Measurements from ENCODE around the gene C10orf88.

GRCh38 chr10:122962405-122962804, 8.4 kb upstream of the C10orf88 start:
- TF ChIP-seq CTCF (conservative IDR thresholded peaks at IDR 0.05 in 1 of 2, IDR thresholded peaks at IDR 0.05 in 1 of 2; ENCODE audit: extremely low read depth in 1 of 2, insufficient read depth in 1 of 2, low read depth in 1 of 2, low read length in 2 of 2) (no peak), EZH2 (IDR thresholded peaks at IDR 0.05; ENCODE audit: borderline replicate concordance, low read length) (no peak)

Data from mammary epithelial cell (primary cell).